ENCODE results near the gene LARP4B. TPM values are rescaled to one million over a fixed set of nuclear protein-coding genes. Genes with fewer than 3 reads are reported as not detected.

The LARP4B gene
- total RNA-seq, 3 donors from 2014 or later, result 47.5 to 70.8 (median 68.5) TPM

- DNase-seq (ENCODE audit: low spot score in 2 of 2), result no peak
- H3K4me1 ChIP-seq, result no peaks in the 10 kb centered on the region
- no peaks in the 10 kb centered on the region for H3K9me3 ChIP-seq
- no peak overlapping the region for H3K27ac ChIP-seq
- TF ChIP-seq POLR2AphosphoS5 (IDR thresholded peaks at IDR 0.05), result no peak
- TF ChIP-seq CTCF (IDR thresholded peaks at IDR 0.05), result no peak
- no peak for TF ChIP-seq POLR2A (IDR thresholded peaks at IDR 0.05)
- H3K36me3 ChIP-seq, result no peaks in the 10 kb centered on the region
- intact Hi-C loops (cut with DNase I; ENCODE audit: low total_unique reads), result no loop called here
- H3K27me3 ChIP-seq, result no peaks in the 10 kb centered on the region
- H3K4me3 ChIP-seq, result no peak overlapping the region
Measured at GRCh38 chr10:819816-820215, 111.7 kb downstream of the LARP4B start.

- TF ChIP-seq POLR2AphosphoS5 (IDR thresholded peaks at IDR 0.05), result no peak
- no peak for TF ChIP-seq POLR2A (IDR thresholded peaks at IDR 0.05)
- no peak for TF ChIP-seq CTCF (IDR thresholded peaks at IDR 0.05)
- peak overlapping the region in 1 of 2 donors; percentile 26 for H3K27ac ChIP-seq
- no peaks in the 10 kb centered on the region for H3K27me3 ChIP-seq
- H3K36me3 ChIP-seq, result no peaks in the 10 kb centered on the region
- no peak overlapping the region for H3K4me3 ChIP-seq
- intact Hi-C loops (cut with DNase I; ENCODE audit: low total_unique reads), result no loop called here
- H3K9me3 ChIP-seq, result no peaks in the 10 kb centered on the region
- no peak for DNase-seq (ENCODE audit: low spot score in 2 of 2)
- H3K4me1 ChIP-seq, result no peaks in the 10 kb centered on the region
Measured at GRCh38 chr10:819326-819725, 112.2 kb downstream of the LARP4B start.

GRCh38 chr10:818526-819220, 112.8 kb downstream of the LARP4B start:
- no peak for TF ChIP-seq POLR2AphosphoS5 (IDR thresholded peaks at IDR 0.05)
- no peak for TF ChIP-seq CTCF (IDR thresholded peaks at IDR 0.05)
- no peak for TF ChIP-seq POLR2A (IDR thresholded peaks at IDR 0.05)
- peak overlapping the region in 1 of 2 donors; percentile 26 for H3K27ac ChIP-seq
- no peak for DNase-seq (ENCODE audit: low spot score in 2 of 2)
- no peaks in the 10 kb centered on the region for H3K9me3 ChIP-seq
- no peaks in the 10 kb centered on the region for H3K36me3 ChIP-seq
- intact Hi-C loops (cut with DNase I; ENCODE audit: low total_unique reads), result no loop called here
- no peaks in the 10 kb centered on the region for H3K4me1 ChIP-seq
- H3K27me3 ChIP-seq, result no peaks in the 10 kb centered on the region
- H3K4me3 ChIP-seq, result no peak overlapping the region

- Histone ChIP-seq H3K36me3 (no peaks in the 10 kb centered on the region), H3K4me3 (no peak overlapping the region), H3K9me3 (no peaks in the 10 kb centered on the region), H3K4me1 (no peaks in the 10 kb centered on the region), H3K27ac (no peak overlapping the region), H3K27me3 (no peaks in the 10 kb centered on the region)
- DNase-seq (ENCODE audit: low spot score in 2 of 2), result no peak
- intact Hi-C loops (cut with DNase I; ENCODE audit: low total_unique reads), result no loop called here
- no peak for TF ChIP-seq POLR2AphosphoS5 (IDR thresholded peaks at IDR 0.05)
Measured at GRCh38 chr10:818010-818409, 113.5 kb downstream of the LARP4B start.

GRCh38 chr10:817371-817770, 114.1 kb downstream of the LARP4B start:
- Histone ChIP-seq H3K27ac (no peak overlapping the region), H3K4me3 (no peak overlapping the region), H3K9me3 (no peaks in the 10 kb centered on the region), H3K4me1 (no peaks in the 10 kb centered on the region), H3K36me3 (no peaks in the 10 kb centered on the region), H3K27me3 (no peaks in the 10 kb centered on the region)
- intact Hi-C loops (cut with DNase I; ENCODE audit: low total_unique reads), result no loop called here
- TF ChIP-seq POLR2AphosphoS5 (IDR thresholded peaks at IDR 0.05), result no peak
- TF ChIP-seq CTCF (IDR thresholded peaks at IDR 0.05), result no peak
- no peak for TF ChIP-seq POLR2A (IDR thresholded peaks at IDR 0.05)
- no peak for DNase-seq (ENCODE audit: low spot score in 2 of 2)

All from breast epithelium (tissue), 4 donors.